IMR-90 (cell line): ENCODE results near the gene AHDC1.
"Not testable (repeated sequence)": the region's sequence is repeated elsewhere in the genome, so short reads cannot be mapped to it uniquely, and the experiment has no call there.

ENCODE experiments used
- CEBPB ChIP-seq: IDR thresholded peaks from 2 replicates; pipeline ENCODE4 v1.6.1; 2012; ENCODE audit warnings: low read depth, low read length, improper control_type of control experiment
- CHD1 ChIP-seq: IDR thresholded peaks from 2 replicates; pipeline ENCODE4 v1.6.1; 2012; ENCODE audit warnings: low read depth, low read length, improper control_type of control experiment
- FOS ChIP-seq: fragments of 150-350 bp; IDR thresholded peaks from 2 replicates; pipeline ENCODE4 v1.6.1; 2016; ENCODE audit warnings: low read depth, low read length
- POLR2A ChIP-seq: IDR thresholded peaks from 2 replicates; pipeline ENCODE4 v1.6.1; 2012; ENCODE audit warnings: mild to moderate bottlenecking, low read depth, low read length
- RAD21 ChIP-seq: IDR thresholded peaks from 2 replicates; pipeline ENCODE4 v1.6.1; 2012; ENCODE audit warnings: low read length, improper control_type of control experiment
- RFX5 ChIP-seq: IDR thresholded peaks from 2 replicates; pipeline ENCODE4 v1.8.0; 2012; ENCODE audit warnings: low read depth, mild to moderate bottlenecking, low read length, moderate library complexity
- SMC3 ChIP-seq: fragments of 150-350 bp; IDR thresholded peaks from 2 replicates; pipeline ENCODE4 v1.6.1; 2016; ENCODE audit warnings: low read depth, mild to moderate bottlenecking, antibody characterized with exemption, low read length, moderate library complexity
- USF2 ChIP-seq: fragments of 150-350 bp; IDR thresholded peaks from 2 replicates; pipeline ENCODE4 v1.6.1; 2017; ENCODE audit warnings: mild to moderate bottlenecking, antibody characterized with exemption, low read length, low read depth
- TF ChIP-seq, protein P1 (sequence below): conservative IDR thresholded peaks from 2 replicates; pipeline ENCODE4 v1.5.1; 2012; ENCODE audit warnings: mild to moderate bottlenecking, low read depth, low read length, improper control_type of control experiment

DNA sequence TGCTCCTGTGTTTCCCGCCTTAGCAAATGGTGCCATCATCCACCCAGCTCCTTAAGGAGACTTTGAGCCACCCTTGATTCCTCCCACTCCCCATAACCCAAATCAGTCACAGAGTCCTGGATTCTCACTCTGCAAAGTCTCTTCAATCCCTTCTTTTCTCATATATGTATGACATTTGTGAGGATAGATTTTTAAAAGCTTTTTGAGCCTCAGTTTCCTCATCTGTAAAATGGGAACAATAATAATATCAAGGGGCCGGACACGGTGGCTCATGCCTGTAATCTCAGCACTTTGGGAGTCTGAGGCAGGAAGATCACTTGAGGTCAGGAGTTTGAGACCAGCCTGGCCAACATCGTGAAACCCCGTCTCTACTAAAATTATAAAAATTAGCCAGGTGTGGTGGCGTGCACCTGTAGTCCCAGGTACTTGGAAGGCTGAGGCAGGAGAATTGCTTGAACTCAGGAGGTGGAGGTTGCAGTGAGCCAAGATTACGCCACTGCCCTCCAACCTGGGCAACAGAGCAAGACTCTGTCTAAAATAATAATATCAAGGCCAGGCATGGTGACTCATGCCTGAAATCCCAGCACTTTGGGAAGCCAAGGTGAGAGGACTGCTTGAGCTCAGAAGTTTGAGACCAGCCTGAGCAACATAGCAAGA, 16.0 kb upstream of the AHDC1 start:
- TF ChIP-seq FOS, POLR2A, RFX5, SMC3, USF2, CHD1, CEBPB, RAD21: not testable (repeated sequence)
- TF ChIP-seq, protein P1, sequence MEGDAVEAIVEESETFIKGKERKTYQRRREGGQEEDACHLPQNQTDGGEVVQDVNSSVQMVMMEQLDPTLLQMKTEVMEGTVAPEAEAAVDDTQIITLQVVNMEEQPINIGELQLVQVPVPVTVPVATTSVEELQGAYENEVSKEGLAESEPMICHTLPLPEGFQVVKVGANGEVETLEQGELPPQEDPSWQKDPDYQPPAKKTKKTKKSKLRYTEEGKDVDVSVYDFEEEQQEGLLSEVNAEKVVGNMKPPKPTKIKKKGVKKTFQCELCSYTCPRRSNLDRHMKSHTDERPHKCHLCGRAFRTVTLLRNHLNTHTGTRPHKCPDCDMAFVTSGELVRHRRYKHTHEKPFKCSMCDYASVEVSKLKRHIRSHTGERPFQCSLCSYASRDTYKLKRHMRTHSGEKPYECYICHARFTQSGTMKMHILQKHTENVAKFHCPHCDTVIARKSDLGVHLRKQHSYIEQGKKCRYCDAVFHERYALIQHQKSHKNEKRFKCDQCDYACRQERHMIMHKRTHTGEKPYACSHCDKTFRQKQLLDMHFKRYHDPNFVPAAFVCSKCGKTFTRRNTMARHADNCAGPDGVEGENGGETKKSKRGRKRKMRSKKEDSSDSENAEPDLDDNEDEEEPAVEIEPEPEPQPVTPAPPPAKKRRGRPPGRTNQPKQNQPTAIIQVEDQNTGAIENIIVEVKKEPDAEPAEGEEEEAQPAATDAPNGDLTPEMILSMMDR: not testable (repeated sequence)
